GM19455 (cell line): ENCODE data around the gene KLF18.
"Not testable (repeated sequence)": the region's sequence is repeated elsewhere in the genome, so short reads cannot be mapped to it uniquely, and the experiment has no call there.

ENCODE experiments used
- ATAC-seq: cut with Tn5 transposase; IDR thresholded peaks from one replicate; pipeline ENCODE4 v1.9.1; 2021; ENCODE audit not compliant: unreplicated experiment

The KLF18 gene

DNA sequence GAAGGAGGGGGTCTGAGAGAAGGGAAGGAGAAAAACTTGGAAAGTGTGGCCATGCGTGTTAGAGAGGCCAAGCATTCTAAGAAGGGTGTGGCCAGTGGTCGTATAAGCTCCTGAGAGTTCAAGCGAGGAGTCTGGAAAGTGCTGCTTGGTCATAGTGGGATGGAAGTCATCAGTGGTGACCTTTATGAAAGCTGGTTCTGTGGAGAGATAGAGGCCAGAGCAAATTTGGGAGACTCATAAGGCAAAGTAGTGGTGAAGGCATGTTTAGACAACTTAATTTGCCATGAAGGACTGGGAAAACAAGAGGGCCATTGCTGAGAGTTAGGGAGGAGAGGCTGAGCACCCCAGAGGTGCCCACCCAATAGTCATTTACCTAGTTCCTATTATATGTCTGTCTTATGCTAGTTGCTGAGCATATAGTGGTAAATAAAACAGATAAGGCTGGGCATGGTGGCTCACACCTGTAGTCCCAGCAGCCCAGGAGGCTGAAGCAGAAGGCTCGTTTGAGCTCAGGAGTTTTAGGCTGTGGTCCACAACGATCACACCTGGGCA is 21.0 kb downstream of the KLF18 start:
- no peak for ATAC-seq

DNA sequence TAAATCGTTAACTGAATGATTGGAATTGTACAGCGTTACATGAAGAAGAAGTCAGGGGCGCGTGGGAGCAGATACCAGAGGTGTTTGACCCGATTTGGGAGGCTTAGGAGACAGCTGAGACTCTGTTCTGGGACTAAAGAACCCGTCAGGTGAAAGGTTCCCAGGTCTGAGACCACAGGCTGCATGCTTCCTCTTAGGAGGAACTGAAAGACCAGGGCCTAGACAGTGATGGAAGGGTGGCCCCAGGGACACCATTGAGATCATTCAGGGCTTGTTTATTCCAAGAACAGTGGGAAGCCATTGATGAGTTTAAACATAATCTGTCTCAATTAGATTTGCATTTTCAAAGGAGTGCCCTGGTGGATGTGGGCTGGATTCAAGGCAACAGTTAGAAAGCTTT is 21.9 kb downstream of the KLF18 start:
- ATAC-seq: no peak

DNA sequence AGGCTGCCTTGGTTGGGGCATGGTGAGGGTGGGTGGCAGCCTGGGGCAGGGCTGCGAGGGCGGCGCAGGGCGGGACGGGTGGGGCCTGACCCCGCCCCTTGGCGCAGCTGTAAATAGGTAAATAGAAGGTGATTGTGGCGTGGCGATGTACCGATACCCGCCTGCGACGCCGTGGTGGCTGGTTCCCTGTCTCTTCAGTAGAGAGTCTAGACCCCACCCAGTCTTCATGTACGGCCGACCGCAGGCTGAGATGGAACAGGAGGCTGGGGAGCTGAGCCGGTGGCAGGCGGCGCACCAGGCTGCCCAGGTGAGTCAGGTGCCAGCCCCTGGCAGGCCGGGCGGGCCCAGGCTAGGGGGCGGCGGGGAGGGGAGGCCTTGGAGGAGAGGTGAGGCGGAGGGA is 22.7 kb downstream of the KLF18 start, which contains the start of gene KLF17:
Gene KLF17, plus strand, starts transcription at position 140 of the 400 bp plus-strand sequence. Its CDS starts 87 bp downstream, at position 227.
- no peak for ATAC-seq

DNA sequence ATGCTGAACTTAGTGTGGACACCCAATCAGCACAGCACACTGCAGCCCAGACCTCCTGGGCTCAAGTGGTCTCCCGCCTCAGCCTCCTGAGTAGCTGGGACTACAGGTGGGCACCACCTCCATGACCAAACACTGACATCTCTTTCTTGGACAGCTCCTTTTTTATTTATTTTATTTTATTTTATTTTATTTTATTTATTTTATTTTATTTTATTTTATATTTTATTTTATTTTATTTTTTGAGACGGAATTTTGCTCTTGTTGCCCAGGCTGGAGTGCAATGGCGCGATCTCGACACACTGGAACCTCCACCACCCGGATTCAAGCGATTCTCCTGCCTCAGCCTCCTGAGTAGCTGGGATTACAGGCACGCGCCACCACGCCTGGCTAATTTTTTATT is 24.2 kb downstream of the KLF18 start:
- not testable (repeated sequence) for ATAC-seq

DNA sequence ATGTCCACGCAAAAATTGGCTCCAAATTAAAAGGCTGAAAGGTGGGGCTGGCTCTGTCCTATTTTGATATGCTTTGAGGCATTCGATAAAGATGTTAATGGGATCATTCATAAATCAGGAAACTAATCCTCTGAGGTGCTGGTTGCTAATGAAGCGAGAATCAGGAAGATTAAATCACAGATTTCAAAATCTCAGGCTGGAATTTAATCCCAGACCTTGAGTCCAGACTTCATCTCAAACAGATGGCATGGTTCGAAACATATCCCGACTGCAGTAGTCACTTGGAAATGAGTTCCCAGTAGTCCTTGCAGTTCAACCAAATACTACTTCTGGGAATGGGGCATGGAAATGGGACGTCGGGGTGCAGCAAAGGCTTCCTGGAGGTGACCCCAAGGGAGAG is 27.3 kb downstream of the KLF18 start:
- ATAC-seq: no peak

DNA sequence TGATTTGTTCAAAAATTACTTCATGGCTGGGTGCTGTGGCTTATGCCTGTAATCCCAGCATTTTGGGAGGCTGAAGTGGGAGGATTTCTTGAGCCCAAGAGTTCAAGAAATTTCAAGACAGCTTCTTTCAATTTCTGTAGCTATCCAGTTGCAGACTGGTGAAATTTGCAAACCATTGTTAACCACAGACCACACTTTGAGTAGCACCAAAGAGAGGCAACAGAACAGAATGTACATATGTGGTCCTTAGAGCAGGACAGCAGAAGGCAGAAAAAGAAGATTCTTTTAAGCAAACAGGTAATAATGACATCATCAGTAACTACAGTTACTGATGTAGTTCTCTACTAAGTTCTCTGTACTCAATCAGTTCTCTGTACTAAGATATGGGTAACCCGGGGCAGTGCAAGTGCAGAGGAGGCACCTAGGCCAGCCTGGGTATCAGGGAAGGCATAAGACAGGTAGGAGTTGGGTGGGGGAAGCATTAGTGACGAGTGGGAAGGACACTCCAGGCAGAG is 28.3 kb downstream of the KLF18 start:
- no peak for ATAC-seq

DNA sequence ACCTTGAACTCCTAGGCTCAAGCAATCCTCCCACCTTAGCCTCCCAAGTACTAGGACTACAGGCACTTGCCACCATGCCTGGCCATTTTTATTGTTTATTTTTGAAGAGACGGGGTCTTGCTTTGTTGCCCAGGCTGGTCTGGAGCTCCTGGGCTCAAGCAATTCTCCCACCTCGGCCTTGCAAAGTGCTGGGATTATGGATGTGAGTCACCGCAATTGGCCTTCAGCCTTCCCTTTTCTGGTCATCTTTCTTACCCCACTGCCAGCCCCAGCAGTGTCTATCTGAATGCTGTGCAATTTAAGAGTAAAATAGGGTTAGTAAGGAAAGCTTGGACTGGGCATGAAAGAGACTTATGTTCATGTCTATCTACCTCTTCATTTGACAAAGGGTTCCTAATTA is 28.9 kb downstream of the KLF18 start:
- no peak for ATAC-seq

DNA sequence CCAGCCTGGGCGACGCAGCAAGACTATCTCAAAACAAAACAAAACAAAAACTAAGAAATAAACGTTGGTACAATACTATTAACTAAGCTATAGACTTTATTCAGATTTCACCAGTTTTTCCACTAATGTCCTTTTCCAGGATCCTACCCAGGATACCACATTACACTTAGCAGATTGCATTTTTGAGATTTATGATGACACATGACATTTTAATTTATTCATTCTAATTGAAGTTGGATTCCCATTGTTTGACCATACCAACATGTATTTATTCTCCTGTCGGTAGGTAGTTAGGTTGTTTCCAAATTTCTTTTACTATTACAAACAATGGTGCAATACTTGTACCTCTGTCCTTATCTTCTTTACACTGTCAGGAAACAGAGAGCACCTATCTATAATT is 29.6 kb downstream of the KLF18 start:
- ATAC-seq: no peak

DNA sequence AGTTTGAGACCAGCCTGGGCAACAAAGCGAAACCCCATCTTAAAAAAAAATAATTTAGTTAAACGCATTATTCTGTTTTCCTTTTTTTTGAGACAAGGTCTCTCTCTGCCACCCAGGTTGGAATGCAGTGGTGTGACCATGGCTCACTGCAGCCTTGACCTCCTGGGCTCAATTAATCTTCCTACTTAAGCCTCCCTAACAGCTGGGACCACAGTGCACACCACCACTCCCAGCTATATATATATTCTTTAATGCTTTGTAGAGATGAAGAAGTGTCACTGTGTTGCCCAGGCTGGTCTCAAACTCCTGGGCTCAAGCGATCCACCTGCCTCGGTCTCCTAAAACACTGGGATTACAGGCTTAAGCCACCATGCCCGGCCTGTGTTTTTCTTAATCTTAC is 30.5 kb downstream of the KLF18 start:
- no peak for ATAC-seq

DNA sequence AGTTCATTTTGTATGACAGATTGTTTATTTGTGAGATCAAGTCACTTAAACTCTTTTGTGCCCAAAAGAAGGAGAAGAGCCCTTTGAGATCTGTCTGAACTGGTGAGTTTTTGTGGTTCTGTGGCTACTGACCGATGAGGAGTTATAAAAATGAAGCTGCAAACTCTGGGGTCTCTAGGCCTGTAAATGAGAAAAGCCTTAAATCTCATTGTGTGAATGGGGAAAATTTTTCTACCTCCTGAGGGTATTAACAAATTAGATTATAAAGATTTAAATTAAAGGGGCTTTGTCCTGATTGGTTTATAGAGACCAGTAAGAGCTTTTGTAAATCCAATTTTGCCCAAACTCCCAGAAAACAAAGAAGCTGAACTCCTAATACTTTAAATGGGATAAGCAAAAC is 32.5 kb downstream of the KLF18 start:
- ATAC-seq: no peak

DNA sequence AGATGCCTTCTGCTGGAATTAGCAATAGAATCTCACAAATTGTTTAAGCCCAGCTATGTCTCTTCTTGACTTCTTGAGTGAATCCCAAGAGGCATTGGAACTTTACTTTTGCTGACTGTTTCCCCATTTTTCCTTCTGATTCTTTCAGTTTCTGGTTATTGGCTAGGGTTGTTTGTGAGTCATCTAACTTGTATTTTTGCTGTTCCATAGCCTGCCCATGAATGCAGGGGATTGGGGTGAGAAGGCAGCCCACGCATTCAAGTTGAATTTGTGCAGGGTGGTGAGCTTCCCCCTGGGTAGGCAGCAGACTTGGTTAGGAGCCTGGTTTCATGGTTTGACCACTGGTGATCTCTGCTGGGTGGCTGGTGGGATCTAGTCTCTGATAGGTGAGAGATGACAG is 33.2 kb downstream of the KLF18 start:
- no peak for ATAC-seq

DNA sequence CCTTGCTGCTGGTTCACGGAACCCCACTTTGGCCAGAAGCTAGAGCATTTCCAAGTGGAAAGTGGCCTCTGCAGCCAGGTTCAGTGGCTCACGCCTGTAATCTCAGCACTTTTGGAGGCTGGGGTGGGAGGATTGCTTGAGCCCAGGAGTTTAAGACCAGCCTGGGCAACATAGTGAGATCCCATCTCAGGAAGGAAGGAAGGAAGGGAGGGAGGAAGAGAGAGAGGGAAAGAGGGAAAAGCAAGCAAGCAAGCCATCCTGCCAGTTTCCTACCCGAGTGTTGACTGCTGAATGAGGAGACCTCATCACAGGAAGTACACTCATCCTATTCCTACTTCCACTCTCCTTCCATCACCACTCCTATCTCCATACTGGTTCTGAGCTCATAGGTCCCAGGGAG is 35.6 kb downstream of the KLF18 start:
- no peak for ATAC-seq

DNA sequence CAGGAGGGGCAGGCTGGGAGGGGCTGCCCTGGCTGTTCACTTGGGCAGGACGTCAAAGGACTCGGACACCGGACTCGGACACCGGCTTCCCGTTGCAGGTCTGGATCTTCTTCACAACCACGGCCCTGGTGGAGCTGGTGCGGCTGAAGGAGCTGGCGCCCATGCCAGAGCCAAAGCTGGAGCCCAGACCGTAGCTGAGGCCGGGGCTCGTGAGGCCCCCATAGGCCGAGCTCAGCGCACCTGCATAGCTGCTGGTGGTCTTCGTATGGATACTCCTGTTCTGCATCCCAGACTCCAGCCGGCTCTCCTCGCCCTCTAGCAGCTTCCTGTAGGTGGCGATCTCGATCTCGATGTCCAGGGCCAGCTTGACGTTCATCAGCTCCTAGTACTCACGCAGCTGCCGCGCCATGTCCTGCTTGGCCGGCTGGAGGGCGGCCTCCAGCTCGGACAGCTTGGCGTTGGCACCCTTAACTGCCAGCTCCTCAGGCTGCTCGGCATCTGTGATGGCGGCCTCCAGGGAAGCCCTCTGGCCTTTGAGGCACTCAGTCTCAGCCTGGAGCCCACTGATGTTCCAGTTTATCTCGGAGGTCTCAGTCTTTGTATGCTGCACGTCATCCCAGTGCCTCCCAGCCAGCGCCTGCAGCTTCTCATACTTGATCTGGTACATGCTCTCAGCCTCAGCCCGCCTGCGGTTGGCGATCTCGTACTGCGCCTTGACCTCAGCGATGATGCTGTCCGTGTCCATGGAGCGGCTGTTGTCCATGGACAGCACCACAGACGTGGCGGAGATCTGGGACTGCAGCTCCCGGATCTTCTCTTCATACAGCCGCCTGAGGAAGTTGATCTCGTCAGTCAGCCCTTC is 37.9 kb downstream of the KLF18 start:
- ATAC-seq: no peak

DNA sequence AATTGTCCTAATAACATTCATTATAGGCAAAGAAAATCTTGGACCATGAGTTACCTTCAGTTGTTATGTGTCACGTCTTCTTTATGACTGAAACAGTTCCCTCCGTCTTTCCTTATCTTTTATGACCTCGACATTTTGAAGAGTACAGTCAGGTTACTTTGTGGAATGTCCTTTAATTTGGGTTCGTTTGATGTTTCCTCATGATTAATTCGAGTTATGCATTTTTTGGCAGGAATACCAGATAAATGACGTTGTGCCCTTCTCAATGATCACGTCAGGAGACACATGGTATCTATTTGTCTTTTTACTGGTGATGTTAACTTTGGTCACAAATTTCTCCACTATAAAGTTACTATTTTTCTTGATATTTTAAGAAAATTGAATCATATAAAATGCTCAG is 40.1 kb downstream of the KLF18 start:
- no peak for ATAC-seq

DNA sequence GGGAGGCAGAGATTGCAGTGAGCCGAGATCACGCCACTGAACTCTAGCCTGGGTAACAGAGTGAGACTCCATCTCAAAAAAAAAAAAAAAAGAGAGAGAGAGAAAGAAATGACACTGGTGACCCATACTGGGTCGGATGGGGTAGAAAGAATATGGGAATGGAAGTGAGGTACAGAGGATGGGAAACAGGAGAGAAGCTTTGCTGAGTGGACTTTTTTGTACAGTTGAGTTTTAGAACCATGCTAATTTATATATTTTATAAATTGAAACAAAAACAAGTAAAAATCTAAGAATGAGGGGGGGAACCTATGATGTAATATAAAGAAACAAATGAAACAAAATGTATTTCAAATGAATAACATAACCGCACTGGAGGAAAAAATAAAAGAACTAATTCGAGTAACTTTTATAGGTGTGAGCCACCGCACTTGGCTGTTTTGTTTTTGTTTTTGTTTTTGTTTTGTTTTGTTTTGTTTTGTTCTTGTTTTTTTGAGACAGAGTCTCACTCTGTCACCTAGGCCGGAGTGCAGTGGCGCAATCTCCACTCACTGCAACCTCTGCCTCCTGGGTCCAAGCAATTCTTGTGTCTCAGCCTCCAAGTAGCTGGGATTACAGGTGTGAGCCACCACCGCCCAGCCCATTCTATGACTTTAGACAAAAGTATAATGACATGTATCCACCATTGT is 41.1 kb downstream of the KLF18 start:
- no peak for ATAC-seq

DNA sequence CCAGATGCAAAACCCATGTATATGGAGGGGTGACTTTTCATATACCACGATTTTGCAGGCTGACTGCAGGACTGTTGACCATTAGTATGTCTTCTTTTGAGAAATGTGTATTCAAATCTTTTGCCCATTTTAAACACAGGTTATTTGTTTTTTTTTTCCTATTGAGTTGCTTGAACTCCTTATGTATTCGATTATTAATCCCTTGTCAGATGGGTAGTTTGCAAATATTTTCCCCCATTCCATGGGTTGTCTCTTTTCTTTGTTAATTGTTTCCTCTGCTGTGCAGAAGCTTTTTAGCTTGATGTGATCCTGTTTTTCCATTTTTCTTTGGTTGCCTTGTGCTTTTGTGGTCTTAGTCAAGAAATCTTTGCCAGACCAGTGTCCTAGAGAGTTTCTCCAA is 47.4 kb downstream of the KLF18 start:
- no peak for ATAC-seq

DNA sequence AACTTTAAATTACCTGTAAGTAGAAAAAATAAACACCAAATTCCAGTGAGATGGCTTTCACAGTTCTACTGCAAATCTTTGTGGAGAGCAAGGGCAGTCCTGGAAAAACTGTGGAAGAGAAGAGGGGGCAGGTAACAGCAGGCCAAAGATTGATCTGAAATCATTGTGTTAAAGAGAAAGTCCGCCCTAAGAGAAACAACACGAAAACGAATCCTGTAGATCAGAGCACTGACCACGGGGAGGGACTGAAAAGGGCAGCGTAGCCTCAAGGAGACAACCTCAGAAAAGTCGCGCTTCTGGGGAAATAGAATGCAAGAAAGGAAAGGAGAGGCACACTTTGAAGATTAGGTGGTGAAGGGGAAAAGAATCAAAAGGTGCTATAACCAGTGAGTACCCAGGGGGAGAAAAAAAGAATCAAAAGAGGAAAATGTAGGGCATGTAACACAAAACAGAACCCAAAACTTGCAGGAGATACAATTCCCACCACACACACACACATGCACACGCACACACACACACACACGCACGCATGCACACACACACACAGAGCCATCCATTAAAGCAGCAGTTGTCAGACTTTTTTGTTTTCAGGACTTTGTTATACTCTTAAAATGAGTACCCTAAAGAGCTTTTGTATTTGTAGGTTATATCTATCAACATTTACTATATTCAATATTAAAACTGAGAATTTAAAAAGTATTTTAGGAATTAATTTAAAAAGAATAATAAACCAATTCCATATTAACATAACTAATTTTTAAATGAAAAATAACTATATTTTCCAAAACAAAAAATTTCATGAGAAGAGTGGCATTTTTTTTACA is 50.8 kb downstream of the KLF18 start:
- ATAC-seq: no peak

DNA sequence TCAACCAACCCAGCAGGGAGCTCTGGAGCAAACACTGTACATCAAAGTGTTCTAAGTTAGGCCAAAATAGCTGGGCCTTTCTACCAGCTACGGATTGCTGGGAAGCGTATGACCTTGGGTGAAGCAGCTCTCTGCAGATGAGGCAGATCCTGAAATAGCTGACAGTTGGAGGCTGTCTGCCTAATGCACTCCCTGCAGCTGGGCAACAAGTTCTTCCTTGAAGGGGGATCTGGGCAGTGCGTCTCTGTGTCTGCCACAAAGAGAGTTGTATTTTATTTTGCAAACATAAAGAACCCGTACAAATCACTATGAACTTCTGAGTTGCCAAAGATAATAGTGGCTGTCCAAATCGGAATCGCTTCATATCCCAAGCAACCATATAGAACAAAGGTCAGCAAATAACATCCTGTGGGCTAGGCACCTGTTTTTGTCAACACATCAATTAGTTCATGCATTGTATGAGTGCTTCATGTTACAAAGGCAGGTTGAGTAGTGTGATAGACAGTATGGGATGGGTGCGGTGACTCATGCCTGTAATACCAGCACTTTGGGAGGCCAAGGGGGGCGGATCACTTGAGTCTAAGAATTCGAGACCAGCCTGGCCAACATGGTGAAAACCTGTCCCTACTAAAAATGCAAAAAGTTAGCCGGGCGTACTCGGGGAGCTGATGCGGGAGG is 51.9 kb downstream of the KLF18 start:
- ATAC-seq: no peak
